ENCODE data around the gene TBC1D8. TPM values are rescaled to one million over a fixed set of nuclear protein-coding genes. Genes with fewer than 3 reads are reported as not detected.

TBC1D8 gene
- total RNA-seq, 1 experiment from 2014 or later, result 0.97 TPM

DNA sequence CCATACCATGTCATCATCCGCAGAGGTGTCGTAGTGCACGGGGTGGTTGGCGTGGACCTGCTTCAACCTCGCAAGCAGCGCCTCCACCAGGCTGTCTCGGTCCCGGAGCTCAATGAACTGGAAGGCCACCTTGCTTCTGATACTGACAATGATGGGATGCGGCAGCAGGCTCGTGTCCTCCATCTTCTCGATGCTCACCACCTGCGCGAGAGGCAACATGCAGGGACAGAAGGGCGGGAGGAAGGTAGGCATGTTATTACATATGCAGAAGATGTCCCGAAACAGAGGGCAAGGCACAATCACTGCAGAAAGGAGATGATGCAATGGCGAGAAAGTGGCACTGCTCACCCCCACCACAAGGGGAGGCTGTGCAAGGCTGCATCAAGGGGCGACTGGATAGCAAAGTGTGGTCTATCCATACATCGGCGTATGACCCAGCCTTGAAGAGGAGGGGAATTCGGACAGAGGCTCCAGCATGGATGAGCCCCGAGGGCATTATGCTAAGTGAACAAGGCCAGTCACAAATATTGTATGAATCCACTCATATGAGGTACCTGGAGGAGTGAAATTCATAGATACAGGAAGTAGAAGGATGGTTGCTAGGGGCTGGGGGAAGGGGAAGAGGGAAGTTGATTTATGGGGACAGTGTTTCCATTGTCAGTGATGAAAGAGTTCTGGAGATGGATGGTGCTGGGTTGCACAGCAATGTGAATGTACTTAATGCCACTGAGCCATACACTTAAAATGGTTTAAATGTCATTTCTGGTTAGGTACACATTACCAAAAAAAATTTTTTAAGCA, 112.5 kb downstream of the TBC1D8 start:
- Histone ChIP-seq H3K4me2 (ENCODE audit: low read depth, low read length, poor library complexity, severe bottlenecking) (no peak overlapping the region), H3K27me3 (ENCODE audit: low read length) (no peaks in the 10 kb centered on the region), H4K20me1 (ENCODE audit: insufficient read depth, low read depth, low read length) (no peaks in the 10 kb centered on the region), H3K79me2 (ENCODE audit: low read length) (no peaks in the 10 kb centered on the region), H3K4me3 (ENCODE audit: low read length) (no peak overlapping the region), H3K9me3 (ENCODE audit: low read length) (no peaks in the 10 kb centered on the region), H2AFZ (ENCODE audit: low read length) (no peak overlapping the region), H3K27ac (ENCODE audit: low read length) (no peak overlapping the region), H3K4me1 (ENCODE audit: low read length) (peaks cover 6% of the 10 kb centered on the region), H3K9me2 (replicated peaks; ENCODE audit: insufficient read depth, low read length) (no peaks in the 10 kb centered on the region), H3K9ac (ENCODE audit: low read length) (no peak overlapping the region), H3K36me3 (ENCODE audit: insufficient read depth, low read length) (no peaks in the 10 kb centered on the region)
- peak; percentile 73 for DNase-seq

GRCh38 chr2:101037161-101037755, 113.9 kb downstream of the TBC1D8 start:
- Histone ChIP-seq H3K36me3 (ENCODE audit: insufficient read depth, low read length) (no peaks in the 10 kb centered on the region), H3K4me2 (ENCODE audit: low read depth, low read length, poor library complexity, severe bottlenecking) (no peak overlapping the region), H4K20me1 (ENCODE audit: insufficient read depth, low read depth, low read length) (no peaks in the 10 kb centered on the region), H3K27ac (ENCODE audit: low read length) (no peak overlapping the region), H3K79me2 (ENCODE audit: low read length) (no peaks in the 10 kb centered on the region), H3K9me3 (ENCODE audit: low read length) (no peaks in the 10 kb centered on the region), H3K9me2 (replicated peaks; ENCODE audit: insufficient read depth, low read length) (no peaks in the 10 kb centered on the region), H2AFZ (ENCODE audit: low read length) (no peak overlapping the region), H3K27me3 (ENCODE audit: low read length) (no peaks in the 10 kb centered on the region), H3K9ac (ENCODE audit: low read length) (no peak overlapping the region), H3K4me1 (ENCODE audit: low read length) (peaks cover 6% of the 10 kb centered on the region), H3K4me3 (ENCODE audit: low read length) (no peak overlapping the region)
- DNase-seq, result no peak

- Histone ChIP-seq H3K4me2 (ENCODE audit: low read depth, low read length, poor library complexity, severe bottlenecking) (no peak overlapping the region), H3K36me3 (ENCODE audit: insufficient read depth, low read length) (no peaks in the 10 kb centered on the region), H3K4me1 (ENCODE audit: low read length) (peaks cover 6% of the 10 kb centered on the region), H3K4me3 (ENCODE audit: low read length) (no peak overlapping the region), H4K20me1 (ENCODE audit: insufficient read depth, low read depth, low read length) (no peaks in the 10 kb centered on the region), H3K27ac (ENCODE audit: low read length) (no peak overlapping the region), H3K9me2 (replicated peaks; ENCODE audit: insufficient read depth, low read length) (no peaks in the 10 kb centered on the region), H3K9ac (ENCODE audit: low read length) (no peak overlapping the region), H2AFZ (ENCODE audit: low read length) (no peak overlapping the region), H3K9me3 (ENCODE audit: low read length) (no peaks in the 10 kb centered on the region), H3K27me3 (ENCODE audit: low read length) (no peaks in the 10 kb centered on the region), H3K79me2 (ENCODE audit: low read length) (no peaks in the 10 kb centered on the region)
- peak; percentile 57 for DNase-seq
Measured at GRCh38 chr2:101036562-101036961, 114.6 kb downstream of the TBC1D8 start.

DNA sequence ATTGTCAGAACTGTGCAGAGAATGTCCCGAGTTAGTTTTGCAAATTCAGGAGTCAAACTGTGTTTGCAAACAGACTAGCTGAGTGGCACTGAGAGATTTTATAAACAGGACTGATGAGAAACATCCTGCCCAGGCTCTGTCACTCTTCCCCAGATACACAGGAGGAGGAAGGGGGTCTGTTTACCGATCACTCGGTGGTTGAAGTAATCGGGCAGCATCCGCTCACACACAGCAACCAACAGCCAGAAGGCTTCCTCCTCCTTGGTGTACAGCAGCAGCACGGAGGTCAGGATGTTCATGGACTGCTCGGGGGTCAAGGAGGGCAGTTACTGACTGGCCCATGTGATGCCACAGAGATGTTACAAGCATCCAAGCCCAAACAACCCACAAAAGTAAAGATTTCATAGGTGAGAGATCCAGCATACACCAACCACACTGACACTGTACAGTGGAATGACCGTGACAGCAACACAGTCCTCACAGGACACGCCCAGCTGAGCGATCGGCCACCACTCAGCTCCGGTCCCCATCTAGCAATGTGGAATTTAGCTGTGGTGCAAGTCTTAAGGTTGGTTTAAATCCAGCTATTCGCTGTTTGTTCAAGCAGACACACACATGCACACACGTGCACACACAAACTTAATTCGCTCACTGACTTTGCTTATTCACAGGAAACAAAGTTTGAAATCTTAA, 119.0 kb downstream of the TBC1D8 start:
- Histone ChIP-seq H4K20me1 (ENCODE audit: insufficient read depth, low read depth, low read length) (no peaks in the 10 kb centered on the region), H3K79me2 (ENCODE audit: low read length) (no peaks in the 10 kb centered on the region), H3K36me3 (ENCODE audit: insufficient read depth, low read length) (no peaks in the 10 kb centered on the region), H3K4me2 (ENCODE audit: low read depth, low read length, poor library complexity, severe bottlenecking) (no peak overlapping the region), H2AFZ (ENCODE audit: low read length) (no peak overlapping the region), H3K9me3 (ENCODE audit: low read length) (no peaks in the 10 kb centered on the region), H3K9me2 (replicated peaks; ENCODE audit: insufficient read depth, low read length) (no peaks in the 10 kb centered on the region), H3K4me1 (ENCODE audit: low read length) (peaks cover 14% of the 10 kb centered on the region), H3K27me3 (ENCODE audit: low read length) (no peaks in the 10 kb centered on the region), H3K27ac (ENCODE audit: low read length) (no peak overlapping the region), H3K9ac (ENCODE audit: low read length) (no peak overlapping the region), H3K4me3 (ENCODE audit: low read length) (no peak overlapping the region)
- no peak for DNase-seq

- Histone ChIP-seq H3K9ac (ENCODE audit: low read length) (no peak overlapping the region), H3K9me3 (ENCODE audit: low read length) (no peaks in the 10 kb centered on the region), H3K27me3 (ENCODE audit: low read length) (no peaks in the 10 kb centered on the region), H2AFZ (ENCODE audit: low read length) (no peak overlapping the region), H3K4me1 (ENCODE audit: low read length) (peaks cover 14% of the 10 kb centered on the region), H3K4me3 (ENCODE audit: low read length) (no peak overlapping the region), H3K4me2 (ENCODE audit: low read depth, low read length, poor library complexity, severe bottlenecking) (no peak overlapping the region), H4K20me1 (ENCODE audit: insufficient read depth, low read depth, low read length) (no peaks in the 10 kb centered on the region), H3K27ac (ENCODE audit: low read length) (no peak overlapping the region), H3K79me2 (ENCODE audit: low read length) (no peaks in the 10 kb centered on the region), H3K9me2 (replicated peaks; ENCODE audit: insufficient read depth, low read length) (no peaks in the 10 kb centered on the region), H3K36me3 (ENCODE audit: insufficient read depth, low read length) (no peaks in the 10 kb centered on the region)
- DNase-seq, result no peak
Measured at GRCh38 chr2:101030866-101031554, 120.2 kb downstream of the TBC1D8 start.

DNA sequence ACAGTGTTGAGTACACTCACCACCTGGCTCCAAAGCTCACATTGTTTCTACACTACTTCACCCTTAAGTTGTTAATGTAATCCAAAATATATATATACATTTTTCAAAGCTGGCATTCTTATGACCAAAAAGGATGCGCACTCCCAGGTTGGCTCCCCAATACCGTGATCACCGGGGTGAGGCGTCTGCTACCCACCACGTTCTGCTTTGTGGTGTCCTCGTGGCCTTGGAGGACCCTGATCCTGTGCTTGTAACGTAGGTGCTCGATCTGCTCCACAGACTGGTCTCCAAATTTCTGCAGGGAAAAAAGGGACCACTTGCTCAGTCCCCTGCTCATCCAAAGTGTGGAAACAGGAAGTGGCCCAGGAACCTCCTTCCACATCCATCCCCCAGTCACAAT, 123.3 kb downstream of the TBC1D8 start:
- DNase-seq, result no peak
- Histone ChIP-seq H3K4me2 (ENCODE audit: low read depth, low read length, poor library complexity, severe bottlenecking) (no peak overlapping the region), H3K9me2 (replicated peaks; ENCODE audit: insufficient read depth, low read length) (no peaks in the 10 kb centered on the region), H3K27ac (ENCODE audit: low read length) (no peak overlapping the region), H3K4me1 (ENCODE audit: low read length) (peaks cover 7% of the 10 kb centered on the region), H3K27me3 (ENCODE audit: low read length) (no peaks in the 10 kb centered on the region), H3K4me3 (ENCODE audit: low read length) (no peak overlapping the region), H3K9me3 (ENCODE audit: low read length) (no peaks in the 10 kb centered on the region), H3K36me3 (ENCODE audit: insufficient read depth, low read length) (no peaks in the 10 kb centered on the region), H2AFZ (ENCODE audit: low read length) (no peak overlapping the region), H3K79me2 (ENCODE audit: low read length) (no peaks in the 10 kb centered on the region), H3K9ac (ENCODE audit: low read length) (no peak overlapping the region), H4K20me1 (ENCODE audit: insufficient read depth, low read depth, low read length) (no peaks in the 10 kb centered on the region)

GRCh38 chr2:101026923-101027469, 124.2 kb downstream of the TBC1D8 start:
- Histone ChIP-seq H3K36me3 (ENCODE audit: insufficient read depth, low read length) (no peaks in the 10 kb centered on the region), H3K27ac (ENCODE audit: low read length) (no peak overlapping the region), H3K27me3 (ENCODE audit: low read length) (no peaks in the 10 kb centered on the region), H3K9me3 (ENCODE audit: low read length) (no peaks in the 10 kb centered on the region), H3K4me3 (ENCODE audit: low read length) (no peak overlapping the region), H3K9ac (ENCODE audit: low read length) (no peak overlapping the region), H3K4me2 (ENCODE audit: low read depth, low read length, poor library complexity, severe bottlenecking) (no peak overlapping the region), H3K79me2 (ENCODE audit: low read length) (no peaks in the 10 kb centered on the region), H4K20me1 (ENCODE audit: insufficient read depth, low read depth, low read length) (no peaks in the 10 kb centered on the region), H3K4me1 (ENCODE audit: low read length) (peaks cover 7% of the 10 kb centered on the region), H3K9me2 (replicated peaks; ENCODE audit: insufficient read depth, low read length) (no peaks in the 10 kb centered on the region), H2AFZ (ENCODE audit: low read length) (no peak overlapping the region)
- no peak for DNase-seq

All from Karpas-422 (cell line).